Esophagus muscularis mucosa (tissue), 4 donors: ENCODE measurements around the gene PARP3. TPM values are rescaled to one million over a fixed set of nuclear protein-coding genes. Genes with fewer than 3 reads are reported as not detected.

Source experiments
- DNase-seq: peaks from one replicate; pipeline ENCODE4 v3.0.0-alpha.2; 2017; ENCODE audit errors: extremely low spot score
- H3K27ac ChIP-seq, 4 donors: fragments of 200-600 bp; sonication (generic); replicated peaks in 1 of 4; 1 replicate in 3 of 4; 2 replicates in 1 of 4; pipeline ENCODE4 v1.5.1; 2016 to 2019; ENCODE audit warnings: mild to moderate bottlenecking in 1 of 4
- H3K27me3 ChIP-seq, 4 donors: fragments of 200-600 bp; sonication (generic); one replicate each; pipeline versions ENCODE4 v1.5.1 to v1.6.0; 2016 to 2019
- H3K36me3 ChIP-seq, 4 donors: fragments of 200-600 bp; sonication (generic); one replicate each; pipeline ENCODE4 v1.5.1; 2016 to 2019
- H3K4me1 ChIP-seq, 4 donors: fragments of 200-600 bp; sonication (generic); one replicate each; pipeline ENCODE4 v1.5.1; 2016 to 2019
- H3K4me3 ChIP-seq, 4 donors: fragments of 200-600 bp; sonication (generic); 1 replicate in 2 of 4; 2 replicates in 2 of 4; pipeline ENCODE4 v1.5.1; 2016 to 2019; ENCODE audit warnings: mild to moderate bottlenecking in 4 of 4, moderate library complexity in 1 of 4
- H3K9me3 ChIP-seq, 4 donors: fragments of 200-600 bp; sonication (generic); 1 replicate in 3 of 4; 2 replicates in 1 of 4; pipeline ENCODE4 v1.5.1; 2016 to 2019
- EP300 ChIP-seq: sonication (generic); formaldehyde crosslinking; IDR thresholded peaks from one replicate; pipeline ENCODE4 v1.6.1; 2017; ENCODE audit warnings: antibody characterized with exemption
- POLR2A ChIP-seq: fragments of 450-650 bp; IDR thresholded peaks from one replicate; pipeline ENCODE4 v1.6.1; 2017; ENCODE audit warnings: antibody characterized with exemption, moderate library complexity, mild to moderate bottlenecking, low read depth
- POLR2AphosphoS5 ChIP-seq, 2 donors: sonication (generic); formaldehyde crosslinking; IDR thresholded peaks; one replicate each; pipeline ENCODE4 v1.6.1; 2017; ENCODE audit warnings: antibody characterized with exemption in 2 of 2
- WGBS: methylation state at CpG from one replicate; pipeline ENCODE4 v1.1.5; 2018; 5-methylcytosine and 5-hydroxymethylcytosine counted together
- intact Hi-C: fragments of 100-400 bp; cut with DNase I; formaldehyde crosslinking; loops from one replicate; pipeline ENCODE4 v1.15.1; 2023
- total RNA-seq, 4 donors: library from RNA; depleted of rRNA; stranded (reverse); fragments of >200 nt; gene quantifications; one replicate each; pipeline versions ENCODE4 v1.1.0 to v1.2.1, GENCODE V29; 2016
- TF ChIP-seq, protein P1 (sequence below), 3 experiments: fragments of 200-600 bp in 2 of 3; fragments of 450-650 bp in 1 of 3; sonication (generic) in 2 of 3; IDR thresholded peaks; one replicate each; pipeline ENCODE4 v1.5.1; 2017 to 2019; ENCODE audit warnings: antibody characterized with exemption in 3 of 3, mild to moderate bottlenecking in 2 of 3, moderate library complexity in 1 of 3

PARP3 gene
- total RNA-seq, 4 donors from 2014 or later = 22.9 to 37.9 (median 30.1) TPM

DNA sequence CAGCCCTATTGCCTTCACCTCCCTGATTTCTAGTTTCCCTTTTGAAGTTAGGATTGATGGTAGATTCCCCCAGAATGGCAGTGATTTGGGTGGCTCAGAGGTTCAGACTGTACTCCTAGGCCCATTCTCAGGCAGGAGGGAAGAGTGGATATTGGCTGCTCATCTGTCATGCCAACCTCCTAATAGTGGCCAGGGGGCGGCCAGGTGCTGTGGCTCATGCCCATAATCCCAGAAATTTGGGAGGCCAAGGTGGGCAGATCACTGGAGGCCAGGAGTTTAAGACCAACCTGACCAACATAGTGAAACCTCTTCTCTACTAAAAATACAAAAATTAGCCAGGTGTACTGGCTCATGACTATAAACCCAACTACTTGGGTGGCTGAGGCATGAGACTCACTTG, 11.7 kb upstream of the PARP3 start:
- Histone ChIP-seq H3K9me3 (no peaks in the 10 kb centered on the region), H3K27ac (no peak overlapping the region), H3K4me3 (no peak overlapping the region), H3K27me3 (no peaks in the 10 kb centered on the region), H3K36me3 (peaks cover 24 to 42% (median 32%) of the 10 kb centered on the region in 4 donors), H3K4me1 (no peaks in the 10 kb centered on the region)
- intact Hi-C loops = no loop called here
- no peak for TF ChIP-seq POLR2A
- no peak for TF ChIP-seq EP300
- no peak for TF ChIP-seq POLR2AphosphoS5 (IDR thresholded peaks at IDR 0.05)
- TF ChIP-seq, protein P1, sequence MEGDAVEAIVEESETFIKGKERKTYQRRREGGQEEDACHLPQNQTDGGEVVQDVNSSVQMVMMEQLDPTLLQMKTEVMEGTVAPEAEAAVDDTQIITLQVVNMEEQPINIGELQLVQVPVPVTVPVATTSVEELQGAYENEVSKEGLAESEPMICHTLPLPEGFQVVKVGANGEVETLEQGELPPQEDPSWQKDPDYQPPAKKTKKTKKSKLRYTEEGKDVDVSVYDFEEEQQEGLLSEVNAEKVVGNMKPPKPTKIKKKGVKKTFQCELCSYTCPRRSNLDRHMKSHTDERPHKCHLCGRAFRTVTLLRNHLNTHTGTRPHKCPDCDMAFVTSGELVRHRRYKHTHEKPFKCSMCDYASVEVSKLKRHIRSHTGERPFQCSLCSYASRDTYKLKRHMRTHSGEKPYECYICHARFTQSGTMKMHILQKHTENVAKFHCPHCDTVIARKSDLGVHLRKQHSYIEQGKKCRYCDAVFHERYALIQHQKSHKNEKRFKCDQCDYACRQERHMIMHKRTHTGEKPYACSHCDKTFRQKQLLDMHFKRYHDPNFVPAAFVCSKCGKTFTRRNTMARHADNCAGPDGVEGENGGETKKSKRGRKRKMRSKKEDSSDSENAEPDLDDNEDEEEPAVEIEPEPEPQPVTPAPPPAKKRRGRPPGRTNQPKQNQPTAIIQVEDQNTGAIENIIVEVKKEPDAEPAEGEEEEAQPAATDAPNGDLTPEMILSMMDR (IDR thresholded peaks at IDR 0.05) = no peak
- no peak for DNase-seq
- WGBS = no CpG with 5 or more reads among the region's 1 CpG

DNA sequence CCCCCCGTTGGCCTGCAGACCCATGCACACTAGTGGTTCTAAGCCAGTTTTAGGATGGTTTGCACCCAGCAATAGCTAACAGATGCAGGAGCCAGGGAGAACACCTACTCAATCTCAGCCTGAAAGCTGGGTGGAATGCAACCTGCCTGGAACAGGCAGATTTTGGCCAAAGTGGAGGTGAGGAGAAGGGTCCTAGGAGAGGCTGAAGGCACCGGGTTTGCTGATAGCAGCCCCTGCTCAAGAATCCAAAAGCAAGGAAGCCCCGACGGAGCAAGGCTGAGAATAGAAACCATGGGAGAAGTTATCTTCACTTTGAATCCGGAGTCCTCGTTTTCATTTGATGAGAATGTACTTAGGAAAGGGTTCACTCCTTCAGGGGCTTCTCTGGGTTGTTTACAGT, 10.4 kb upstream of the PARP3 start:
- intact Hi-C loops = no loop called here
- TF ChIP-seq POLR2AphosphoS5 (IDR thresholded peaks at IDR 0.05) (no peak), POLR2A (no peak), EP300 (no peak)
- TF ChIP-seq, protein P1 (IDR thresholded peaks at IDR 0.05) = no peak
- Histone ChIP-seq H3K9me3 (no peaks in the 10 kb centered on the region), H3K27me3 (no peaks in the 10 kb centered on the region), H3K27ac (no peak overlapping the region), H3K4me3 (no peak overlapping the region), H3K36me3 (peaks cover 37 to 55% (median 45%) of the 10 kb centered on the region in 4 donors), H3K4me1 (no peaks in the 10 kb centered on the region)
- DNase-seq = no peak
- WGBS = 91% methylated on average over 6 of the region's 6 CpGs

DNA sequence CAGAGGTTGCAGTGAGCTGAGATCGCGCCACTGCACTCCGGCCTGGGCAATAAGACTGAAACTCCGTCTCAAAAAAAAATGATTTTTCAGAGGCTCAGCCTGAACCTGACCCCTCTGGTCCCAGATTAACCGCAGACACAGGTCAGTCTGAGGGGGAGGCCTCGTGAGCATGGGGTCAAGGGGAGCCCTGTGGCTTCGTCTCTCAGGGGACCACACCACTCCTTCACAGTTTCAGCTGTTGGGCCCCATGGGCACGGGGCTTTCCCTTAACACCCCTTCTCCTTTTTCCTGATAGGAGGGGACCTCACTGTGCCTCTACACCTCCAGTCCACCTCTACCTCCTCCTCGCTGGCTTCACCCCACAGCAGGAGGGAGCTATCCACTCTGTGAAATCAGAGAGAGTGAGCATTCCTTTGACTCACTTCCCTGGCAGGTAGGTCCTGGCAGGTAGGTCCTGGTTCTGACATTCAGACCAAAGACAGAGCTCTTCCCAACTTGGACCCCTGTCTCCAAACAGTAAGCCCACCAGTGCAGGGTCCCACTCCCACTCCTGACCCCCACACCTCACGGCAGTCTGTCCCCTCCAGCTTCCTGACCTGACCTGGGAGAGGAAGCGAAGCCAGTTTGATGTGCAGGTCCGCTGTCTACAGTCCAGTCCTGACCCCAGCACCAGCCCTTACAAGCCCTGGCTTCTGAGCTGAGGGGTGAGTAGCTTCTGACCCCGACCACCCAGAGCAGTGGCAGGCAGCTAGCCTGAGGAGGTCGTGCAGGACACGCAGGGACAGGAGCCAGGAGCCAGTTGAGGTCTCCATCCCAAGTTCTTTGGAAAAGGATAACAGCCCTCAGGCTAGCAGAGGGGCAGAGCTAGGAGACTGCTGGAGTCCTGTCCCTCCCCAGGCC, 9.4 kb upstream of the PARP3 start:
- H3K4me3 ChIP-seq = no peak overlapping the region
- TF ChIP-seq POLR2A = no peak
- H3K27ac ChIP-seq = no peak overlapping the region
- H3K9me3 ChIP-seq = no peaks in the 10 kb centered on the region
- no peaks in the 10 kb centered on the region for H3K27me3 ChIP-seq
- WGBS = 91% methylated on average over 13 of the region's 15 CpGs
- intact Hi-C loops = no loop called here
- peaks cover 47 to 65% (median 55%) of the 10 kb centered on the region in 4 donors for H3K36me3 ChIP-seq
- H3K4me1 ChIP-seq = no peaks in the 10 kb centered on the region
- no peak for DNase-seq

DNA sequence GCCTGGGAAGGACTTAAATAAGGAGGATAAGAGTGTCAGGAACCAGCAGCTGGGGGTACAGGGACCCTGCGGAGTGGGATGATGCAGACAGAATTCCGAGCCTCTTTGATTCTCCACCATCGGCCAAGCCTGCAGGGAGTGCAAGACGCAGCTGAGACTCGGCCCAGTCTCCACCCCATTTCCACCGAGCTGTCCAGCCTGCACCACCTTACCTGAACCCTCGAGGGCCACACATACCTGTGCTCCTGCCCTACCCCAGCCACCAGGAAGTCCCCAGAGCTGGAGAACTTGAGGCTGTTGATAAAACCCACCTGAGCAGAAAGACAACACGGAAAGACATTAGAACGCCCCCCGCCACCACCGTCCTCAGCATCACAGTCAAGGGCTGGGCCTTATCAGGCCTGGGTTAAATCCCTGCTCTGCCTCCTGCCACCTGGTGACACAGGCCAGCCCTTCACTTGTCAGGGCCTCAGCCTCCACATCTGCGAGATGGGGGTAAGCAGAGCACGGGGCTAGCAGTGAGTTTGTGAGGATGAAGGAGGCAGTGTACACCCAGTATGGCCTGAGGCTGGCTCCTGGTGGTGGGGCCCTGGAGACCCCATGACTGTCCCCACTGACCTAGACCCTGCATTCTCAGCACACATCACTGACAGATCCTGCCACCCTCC, 8.6 kb upstream of the PARP3 start:
- Histone ChIP-seq H3K4me1 (peaks cover 0 to 2% (median 0%) of the 10 kb centered on the region in 4 donors), H3K27me3 (no peaks in the 10 kb centered on the region), H3K36me3 (peaks cover 49 to 73% (median 63%) of the 10 kb centered on the region in 4 donors), H3K27ac (no peak overlapping the region), H3K4me3 (no peak overlapping the region), H3K9me3 (no peaks in the 10 kb centered on the region)
- 94% methylated on average over 10 of the region's 13 CpGs for WGBS
- no peak for TF ChIP-seq POLR2AphosphoS5 (IDR thresholded peaks at IDR 0.05)
- TF ChIP-seq EP300 = no peak
- TF ChIP-seq, protein P1 (IDR thresholded peaks at IDR 0.05) = no peak
- no peak for TF ChIP-seq POLR2A
- intact Hi-C loops = no loop called here
- DNase-seq = no peak

DNA sequence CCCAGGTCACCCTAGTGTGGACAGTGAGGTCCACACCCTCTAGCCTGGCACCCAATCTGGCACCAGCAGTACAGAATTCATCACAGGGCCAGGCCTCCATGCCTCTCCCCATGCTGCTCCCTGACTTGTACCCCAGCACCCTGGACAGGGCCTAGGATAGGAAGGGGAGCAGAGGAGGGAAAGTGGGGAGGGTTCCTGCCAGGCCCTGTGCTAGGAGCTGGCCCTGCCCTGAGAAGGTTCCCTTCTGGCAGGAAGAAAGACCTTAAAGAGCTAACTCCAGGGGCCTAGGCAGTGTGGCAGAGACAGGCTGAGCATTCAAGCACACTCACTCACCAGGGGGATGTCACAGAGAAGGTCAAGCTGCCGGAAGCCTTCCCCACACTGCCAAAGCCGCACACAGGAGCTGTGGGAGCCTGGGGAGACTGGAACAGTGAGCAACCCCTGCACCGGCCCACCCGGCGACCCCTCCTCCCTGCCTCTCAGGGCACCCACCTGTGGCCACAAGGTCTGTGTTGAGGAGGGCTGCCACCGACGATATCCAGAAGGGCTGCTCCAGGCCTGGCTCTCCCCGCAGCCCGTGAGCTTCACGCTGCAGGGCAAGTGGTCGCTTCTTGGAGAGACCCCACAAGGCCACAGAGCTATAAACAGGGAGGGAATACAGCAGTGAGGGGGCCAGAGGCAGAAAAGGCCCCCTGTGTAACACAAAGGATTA, 7.9 kb upstream of the PARP3 start:
- DNase-seq = no peak
- 95% methylated on average over 6 of the region's 11 CpGs for WGBS
- intact Hi-C loops = no loop called here
- Histone ChIP-seq H3K36me3 (peaks cover 49 to 76% (median 69%) of the 10 kb centered on the region in 4 donors), H3K9me3 (no peaks in the 10 kb centered on the region), H3K27ac (no peak overlapping the region), H3K27me3 (no peaks in the 10 kb centered on the region), H3K4me1 (peaks cover 0 to 9% (median 0%) of the 10 kb centered on the region in 4 donors), H3K4me3 (no peak overlapping the region)
- TF ChIP-seq POLR2AphosphoS5 (IDR thresholded peaks at IDR 0.05) = no peak
- no peak for TF ChIP-seq EP300
- TF ChIP-seq, protein P1 (IDR thresholded peaks at IDR 0.05) = no peak
- no peak for TF ChIP-seq POLR2A
